Loucy (cell line): ENCODE data around the gene BST2.

Experiments used
- EZH2phosphoT487 ChIP-seq: fragments of 200-600 bp; IDR thresholded peaks from 2 replicates; pipeline ENCODE4 v1.6.1; 2018; ENCODE audit warnings: antibody characterized with exemption, mild to moderate bottlenecking, moderate library complexity, borderline replicate concordance
- TF ChIP-seq, protein P1 (sequence below): fragments of 200-600 bp; sonication (generic); conservative IDR thresholded peaks from 2 replicates; pipeline ENCODE4 v1.5.1; 2014; ENCODE audit warnings: mild to moderate bottlenecking, antibody characterized with exemption, low read length

DNA sequence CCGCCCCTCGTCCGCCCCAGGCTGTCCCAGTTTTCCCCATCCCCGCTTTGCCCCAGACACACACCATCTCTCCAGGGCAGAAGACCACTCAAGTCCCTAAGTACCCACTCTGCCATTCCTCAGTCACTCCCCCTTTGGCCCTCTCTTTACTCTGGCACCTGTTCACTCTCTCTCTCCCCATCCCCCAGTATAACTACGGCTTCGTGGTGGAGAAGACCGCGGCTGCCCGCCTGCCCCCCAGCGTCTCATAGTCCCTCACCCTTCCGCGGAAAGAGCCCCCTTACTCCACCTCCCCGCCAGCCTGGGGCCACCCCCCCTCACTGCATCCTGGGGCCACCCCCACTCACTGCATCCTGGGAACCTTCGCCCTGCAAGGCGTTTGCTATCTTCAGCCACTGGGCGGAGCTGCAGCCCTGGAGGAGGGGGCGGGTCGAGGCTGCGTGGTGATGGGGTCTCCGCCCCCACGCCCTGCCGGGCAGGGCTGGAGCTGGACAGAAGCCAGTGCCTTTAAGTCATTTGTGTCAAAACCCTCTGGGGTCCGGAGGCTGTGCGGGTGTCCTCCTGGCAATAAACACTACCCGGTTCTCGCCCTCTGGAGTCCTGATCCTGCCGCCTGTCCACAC lies 19.4 kb upstream of the BST2 start:
- TF ChIP-seq, protein P1, sequence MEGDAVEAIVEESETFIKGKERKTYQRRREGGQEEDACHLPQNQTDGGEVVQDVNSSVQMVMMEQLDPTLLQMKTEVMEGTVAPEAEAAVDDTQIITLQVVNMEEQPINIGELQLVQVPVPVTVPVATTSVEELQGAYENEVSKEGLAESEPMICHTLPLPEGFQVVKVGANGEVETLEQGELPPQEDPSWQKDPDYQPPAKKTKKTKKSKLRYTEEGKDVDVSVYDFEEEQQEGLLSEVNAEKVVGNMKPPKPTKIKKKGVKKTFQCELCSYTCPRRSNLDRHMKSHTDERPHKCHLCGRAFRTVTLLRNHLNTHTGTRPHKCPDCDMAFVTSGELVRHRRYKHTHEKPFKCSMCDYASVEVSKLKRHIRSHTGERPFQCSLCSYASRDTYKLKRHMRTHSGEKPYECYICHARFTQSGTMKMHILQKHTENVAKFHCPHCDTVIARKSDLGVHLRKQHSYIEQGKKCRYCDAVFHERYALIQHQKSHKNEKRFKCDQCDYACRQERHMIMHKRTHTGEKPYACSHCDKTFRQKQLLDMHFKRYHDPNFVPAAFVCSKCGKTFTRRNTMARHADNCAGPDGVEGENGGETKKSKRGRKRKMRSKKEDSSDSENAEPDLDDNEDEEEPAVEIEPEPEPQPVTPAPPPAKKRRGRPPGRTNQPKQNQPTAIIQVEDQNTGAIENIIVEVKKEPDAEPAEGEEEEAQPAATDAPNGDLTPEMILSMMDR = peak; percentile 49
- TF ChIP-seq EZH2phosphoT487 = no peak
